ENCODE data around the gene NRP2. TPM values are rescaled to one million over a fixed set of nuclear protein-coding genes. Genes with fewer than 3 reads are reported as not detected.

Gene NRP2
- total and polyA plus RNA-seq, 7 experiments from 2014 or later: 0.35 to 23.7 (median 1.4) TPM

DNA sequence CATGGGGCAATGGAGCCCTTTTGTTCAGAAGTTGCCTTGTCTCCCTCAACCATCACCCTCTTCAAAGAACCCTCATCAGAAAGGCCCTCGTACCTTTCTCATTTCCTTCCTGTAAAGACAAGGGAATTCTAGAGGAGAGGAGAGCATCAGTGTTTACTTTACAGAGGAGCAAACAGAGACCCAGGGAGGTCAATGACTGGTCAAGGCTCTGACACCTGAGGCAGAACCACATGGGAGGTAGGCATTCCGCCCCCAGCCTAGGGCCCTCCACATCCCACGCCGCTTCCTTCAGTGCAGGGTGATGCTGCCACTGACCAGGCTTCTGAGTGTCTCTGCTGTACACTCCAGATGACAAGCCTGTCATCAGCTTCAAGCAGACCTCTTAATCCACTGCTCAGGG, 104.7 kb downstream of the NRP2 start:
- Histone ChIP-seq H3K27ac (ENCODE audit: low read depth, low read length) (no peak overlapping the region), H3K4me3 (ENCODE audit: low read length) (no peak overlapping the region), H3K36me3 (ENCODE audit: control insufficient read depth in 2 of 3, insufficient read depth in 3 of 3, low read length in 3 of 3) (no peaks in the 10 kb centered on the region), H3K27me3 (ENCODE audit: control insufficient read depth in 2 of 2, insufficient read depth in 2 of 2, low read length in 2 of 2) (no peaks in the 10 kb centered on the region), H3K4me1 (ENCODE audit: control insufficient read depth in 2 of 2, insufficient read depth in 2 of 2, low read length in 2 of 2) (no peaks in the 10 kb centered on the region), H3K9me3 (ENCODE audit: control insufficient read depth in 2 of 3, low read length in 3 of 3) (no peaks in the 10 kb centered on the region)
- POLR2A ChIA-PET: no interaction called here
- no peak overlapping the region for H3K4me3 Mint-ChIP-seq
- peaks cover 0 to 23% (median 7%) of the 10 kb centered on the region in 5 donors for H3K27me3 Mint-ChIP-seq
- H3K4me1 Mint-ChIP-seq: peaks cover 0 to 5% (median 0%) of the 10 kb centered on the region in 7 donors
- peaks cover 0 to 4% (median 0%) of the 10 kb centered on the region in 5 donors for H3K36me3 Mint-ChIP-seq
- H3K9me3 Mint-ChIP-seq: peaks cover 0 to 3% (median 0%) of the 10 kb centered on the region in 11 donors
- no peak overlapping the region for H3K27ac Mint-ChIP-seq
- DNase-seq (no peak), ATAC-seq (no peak)
- intact Hi-C loops (cut with micrococcal nuclease): no loop called here
- CTCF ChIA-PET: no interaction called here

DNA sequence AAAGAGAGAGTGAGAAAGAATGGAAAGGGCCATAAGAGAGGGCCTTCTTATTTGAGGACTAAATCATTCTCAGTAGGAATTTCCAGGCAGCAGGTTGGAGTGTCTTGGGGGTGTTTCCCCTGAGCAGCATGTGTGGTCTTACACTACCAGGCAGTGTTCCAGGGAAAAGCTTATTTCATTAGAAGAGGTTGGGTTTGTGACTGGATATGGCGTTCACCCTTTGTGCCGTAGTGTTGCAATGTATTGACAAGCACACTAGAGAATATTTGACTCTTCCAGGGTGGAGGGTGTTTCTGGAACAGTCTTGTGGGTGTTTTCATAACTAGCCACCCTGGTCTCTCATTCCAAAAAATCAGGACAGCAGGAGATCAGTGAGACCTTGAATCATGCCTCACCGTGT, 105.5 kb downstream of the NRP2 start:
- Histone ChIP-seq H3K4me1 (ENCODE audit: control insufficient read depth in 2 of 2, insufficient read depth in 2 of 2, low read length in 2 of 2) (no peaks in the 10 kb centered on the region), H3K4me3 (ENCODE audit: low read length) (no peak overlapping the region), H3K9me3 (ENCODE audit: control insufficient read depth in 2 of 3, low read length in 3 of 3) (no peaks in the 10 kb centered on the region), H3K36me3 (ENCODE audit: control insufficient read depth in 2 of 3, insufficient read depth in 3 of 3, low read length in 3 of 3) (no peaks in the 10 kb centered on the region), H3K27me3 (ENCODE audit: control insufficient read depth in 2 of 2, insufficient read depth in 2 of 2, low read length in 2 of 2) (no peaks in the 10 kb centered on the region), H3K27ac (ENCODE audit: low read depth, low read length) (no peak overlapping the region)
- H3K27me3 Mint-ChIP-seq: peaks cover 0 to 23% (median 11%) of the 10 kb centered on the region in 5 donors
- DNase-seq (no peak), ATAC-seq (no peak)
- intact Hi-C loops (cut with micrococcal nuclease): no loop called here
- POLR2A ChIA-PET: no interaction called here
- H3K27ac Mint-ChIP-seq: no peak overlapping the region
- peaks cover 0 to 4% (median 0%) of the 10 kb centered on the region in 5 donors for H3K36me3 Mint-ChIP-seq
- CTCF ChIA-PET: no interaction called here
- no peak overlapping the region for H3K4me3 Mint-ChIP-seq
- H3K9me3 Mint-ChIP-seq: peaks cover 0 to 3% (median 0%) of the 10 kb centered on the region in 11 donors
- peaks cover 0 to 4% (median 0%) of the 10 kb centered on the region in 7 donors for H3K4me1 Mint-ChIP-seq

DNA sequence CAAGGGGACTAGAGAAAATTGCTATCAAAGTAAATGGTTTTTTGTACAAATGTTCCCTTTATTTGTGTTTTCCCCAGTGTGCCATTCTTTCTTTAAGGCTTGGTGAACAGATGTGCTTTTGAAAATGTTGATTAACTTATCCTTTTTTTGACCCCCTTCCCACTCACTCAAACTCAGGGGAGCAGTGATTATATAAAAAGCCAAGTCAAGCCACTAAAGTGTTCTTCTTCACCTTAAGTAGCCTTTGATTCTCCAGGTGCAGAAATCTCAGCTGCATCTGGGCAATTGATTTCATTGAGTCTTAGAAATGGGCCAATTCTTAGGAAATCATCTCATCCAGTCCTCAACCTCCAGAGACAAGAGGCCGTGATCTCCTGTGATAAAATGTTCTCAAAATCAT, 107.6 kb downstream of the NRP2 start:
- DNase-seq: no peak
- ChIA-PET POLR2A (interaction anchor here (0.6 kb wide), 1 partner anchor 12 kb away, joined by 5 read pairs; no protein-coding TSS in a partner anchor), CTCF (no interaction called here)
- no peaks in the 10 kb centered on the region for H3K9me3 ChIP-seq (ENCODE audit: control insufficient read depth in 2 of 3, low read length in 3 of 3)
- H3K36me3 ChIP-seq (ENCODE audit: control insufficient read depth in 2 of 3, insufficient read depth in 3 of 3, low read length in 3 of 3): no peaks in the 10 kb centered on the region
- H3K4me3 Mint-ChIP-seq: no peak overlapping the region
- peaks cover 0 to 4% (median 0%) of the 10 kb centered on the region in 7 donors for H3K4me1 Mint-ChIP-seq
- no peaks in the 10 kb centered on the region for H3K27me3 ChIP-seq (ENCODE audit: control insufficient read depth in 2 of 2, insufficient read depth in 2 of 2, low read length in 2 of 2)
- no peak overlapping the region for H3K27ac ChIP-seq (ENCODE audit: low read depth, low read length)
- intact Hi-C loops (cut with micrococcal nuclease): no loop called here
- H3K27me3 Mint-ChIP-seq: peaks cover 4 to 18% (median 11%) of the 10 kb centered on the region in 5 donors
- no peaks in the 10 kb centered on the region for H3K4me1 ChIP-seq (ENCODE audit: control insufficient read depth in 2 of 2, insufficient read depth in 2 of 2, low read length in 2 of 2)
- H3K9me3 Mint-ChIP-seq: peaks cover 0 to 2% (median 0%) of the 10 kb centered on the region in 11 donors
- H3K36me3 Mint-ChIP-seq: peaks cover 0 to 4% (median 0%) of the 10 kb centered on the region in 5 donors
- H3K4me3 ChIP-seq (ENCODE audit: low read length): no peak overlapping the region
- no peak for ATAC-seq
- H3K27ac Mint-ChIP-seq: no peak overlapping the region

- Mint-ChIP-seq H3K36me3 (peaks cover 0 to 2% (median 0%) of the 10 kb centered on the region in 5 donors), H3K27me3 (peaks cover 4 to 15% (median 9%) of the 10 kb centered on the region in 5 donors)
- intact Hi-C loops (cut with micrococcal nuclease): no loop called here
Measured at GRCh38 chr2:205792908-205793307, 110.6 kb downstream of the NRP2 start.

DNA sequence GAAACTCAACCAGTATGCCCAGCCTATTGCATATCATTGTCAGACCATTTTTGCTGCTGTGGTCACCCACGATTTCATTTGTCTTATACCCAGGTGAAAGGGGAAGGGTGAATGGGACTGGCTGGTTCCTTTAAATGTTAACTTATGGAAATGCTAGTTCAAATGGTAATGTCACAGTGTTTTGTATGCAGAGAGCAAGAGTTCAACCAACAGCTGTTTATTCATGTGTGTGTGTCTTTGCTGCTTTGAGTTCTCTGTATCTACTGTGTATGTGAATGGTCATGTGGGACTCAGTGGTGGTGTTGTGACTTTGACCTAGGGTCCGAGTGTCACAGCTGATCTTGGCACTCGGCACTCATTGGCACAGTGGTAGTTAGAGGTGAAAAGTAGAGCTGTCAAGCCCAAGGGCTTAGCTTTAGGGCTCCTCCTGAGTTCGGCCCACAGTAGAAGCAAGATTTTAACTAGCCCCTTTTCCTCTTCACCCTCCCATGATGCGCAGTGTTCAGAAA, 114.6 kb downstream of the NRP2 start:
- no peaks in the 10 kb centered on the region for H3K4me1 Mint-ChIP-seq
- Histone ChIP-seq H3K27ac (ENCODE audit: low read depth, low read length) (no peak overlapping the region), H3K9me3 (ENCODE audit: control insufficient read depth in 2 of 3, low read length in 3 of 3) (no peaks in the 10 kb centered on the region), H3K4me1 (ENCODE audit: control insufficient read depth in 2 of 2, insufficient read depth in 2 of 2, low read length in 2 of 2) (no peaks in the 10 kb centered on the region), H3K4me3 (ENCODE audit: low read length) (no peak overlapping the region), H3K36me3 (ENCODE audit: control insufficient read depth in 2 of 3, insufficient read depth in 3 of 3, low read length in 3 of 3) (no peaks in the 10 kb centered on the region), H3K27me3 (ENCODE audit: control insufficient read depth in 2 of 2, insufficient read depth in 2 of 2, low read length in 2 of 2) (no peaks in the 10 kb centered on the region)
- no peak overlapping the region for H3K27ac Mint-ChIP-seq
- no peak for DNase-seq
- no peak for ATAC-seq
- peaks cover 0 to 2% (median 0%) of the 10 kb centered on the region in 5 donors for H3K36me3 Mint-ChIP-seq
- CTCF ChIA-PET: no interaction called here
- H3K4me3 Mint-ChIP-seq: no peak overlapping the region
- intact Hi-C loops (cut with micrococcal nuclease): no loop called here
- H3K27me3 Mint-ChIP-seq: peaks cover 0 to 5% (median 3%) of the 10 kb centered on the region in 5 donors
- H3K9me3 Mint-ChIP-seq: peaks cover 0 to 10% (median 0%) of the 10 kb centered on the region in 11 donors
- POLR2A ChIA-PET: no interaction called here

More at GRCh38 chr2:205792908-205793307, 110.6 kb downstream of the NRP2 start:
- CTCF ChIA-PET: no interaction called here
- no peak overlapping the region for H3K4me3 Mint-ChIP-seq
- ATAC-seq: no peak
- no peak overlapping the region for H3K27ac ChIP-seq (ENCODE audit: low read depth, low read length)
- H3K4me1 Mint-ChIP-seq: no peaks in the 10 kb centered on the region
- no peaks in the 10 kb centered on the region for H3K4me1 ChIP-seq (ENCODE audit: control insufficient read depth in 2 of 2, insufficient read depth in 2 of 2, low read length in 2 of 2)
- DNase-seq: no peak
- H3K27ac Mint-ChIP-seq: no peak overlapping the region
- no peak overlapping the region for H3K4me3 ChIP-seq (ENCODE audit: low read length)
- no peaks in the 10 kb centered on the region for H3K9me3 ChIP-seq (ENCODE audit: control insufficient read depth in 2 of 3, low read length in 3 of 3)
- POLR2A ChIA-PET: no interaction called here
- no peaks in the 10 kb centered on the region for H3K27me3 ChIP-seq (ENCODE audit: control insufficient read depth in 2 of 2, insufficient read depth in 2 of 2, low read length in 2 of 2)
- H3K9me3 Mint-ChIP-seq: peaks cover 0 to 2% (median 0%) of the 10 kb centered on the region in 11 donors
- no peaks in the 10 kb centered on the region for H3K36me3 ChIP-seq (ENCODE audit: control insufficient read depth in 2 of 3, insufficient read depth in 3 of 3, low read length in 3 of 3)

DNA sequence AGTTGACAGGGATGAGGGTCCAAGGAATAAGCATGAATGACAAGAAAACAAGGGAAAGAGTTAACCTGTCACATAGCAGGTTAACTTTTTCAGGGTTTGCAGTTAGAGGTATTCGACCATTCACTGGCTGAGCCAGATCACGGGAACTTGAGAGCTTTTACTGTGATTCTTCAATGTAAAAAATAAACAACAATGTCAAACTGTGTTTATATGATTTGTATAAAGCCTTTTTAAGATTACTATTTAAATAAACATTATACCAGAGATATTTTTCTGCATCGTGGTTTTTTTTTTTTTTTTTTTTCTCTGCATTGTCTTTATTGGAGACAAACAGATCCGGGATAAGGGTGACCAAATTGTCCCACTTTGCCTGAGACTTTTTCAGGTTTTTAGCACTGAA, 115.6 kb downstream of the NRP2 start:
- intact Hi-C loops (cut with micrococcal nuclease): no loop called here
- H3K27ac Mint-ChIP-seq: no peak overlapping the region

DNA sequence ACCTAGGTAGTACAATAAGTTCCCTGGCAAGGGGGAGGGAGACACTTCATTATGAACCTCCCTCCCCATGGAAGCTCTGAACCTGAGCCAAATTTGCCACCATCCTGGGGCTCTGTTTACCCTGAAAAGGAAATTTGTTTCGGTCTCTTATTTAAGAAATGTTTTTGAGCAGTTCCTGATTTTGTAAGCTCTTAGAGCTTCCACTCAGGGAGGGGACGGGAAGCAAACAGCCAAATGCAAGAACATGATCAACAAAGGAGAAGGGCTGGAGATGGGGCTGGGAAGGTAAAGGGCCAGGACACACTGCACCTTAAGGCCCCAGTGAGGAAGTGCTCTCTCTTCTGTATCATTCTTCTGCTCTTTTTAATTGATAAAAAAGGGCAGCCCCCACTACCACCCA, 117.9 kb downstream of the NRP2 start:
- Mint-ChIP-seq H3K4me3 (no peak overlapping the region), H3K4me1 (peaks cover 0 to 2% (median 0%) of the 10 kb centered on the region in 7 donors), H3K9me3 (peaks cover 0 to 10% (median 0%) of the 10 kb centered on the region in 11 donors), H3K27me3 (peaks cover 0 to 9% (median 0%) of the 10 kb centered on the region in 5 donors), H3K36me3 (no peaks in the 10 kb centered on the region), H3K27ac (no peak overlapping the region)
- no peaks in the 10 kb centered on the region for H3K4me1 ChIP-seq (ENCODE audit: control insufficient read depth in 2 of 2, insufficient read depth in 2 of 2, low read length in 2 of 2)
- no peak overlapping the region for H3K4me3 ChIP-seq (ENCODE audit: low read length)
- ATAC-seq (no peak), DNase-seq (no peak)
- no peaks in the 10 kb centered on the region for H3K9me3 ChIP-seq (ENCODE audit: control insufficient read depth in 2 of 3, low read length in 3 of 3)
- H3K27ac ChIP-seq (ENCODE audit: low read depth, low read length): no peak overlapping the region
- ChIA-PET POLR2A (no interaction called here), CTCF (no interaction called here)
- intact Hi-C loops (cut with micrococcal nuclease): no loop called here
- no peaks in the 10 kb centered on the region for H3K27me3 ChIP-seq (ENCODE audit: control insufficient read depth in 2 of 2, insufficient read depth in 2 of 2, low read length in 2 of 2)
- no peaks in the 10 kb centered on the region for H3K36me3 ChIP-seq (ENCODE audit: control insufficient read depth in 2 of 3, insufficient read depth in 3 of 3, low read length in 3 of 3)

More for the DNA sequence above, 115.6 kb downstream of the NRP2 start:
- Mint-ChIP-seq H3K4me3 (no peak overlapping the region), H3K9me3 (peaks cover 0 to 10% (median 0%) of the 10 kb centered on the region in 11 donors), H3K4me1 (no peaks in the 10 kb centered on the region), H3K27me3 (peaks cover 0 to 5% (median 2%) of the 10 kb centered on the region in 5 donors), H3K36me3 (peaks cover 0 to 2% (median 0%) of the 10 kb centered on the region in 5 donors)
- ChIA-PET POLR2A (no interaction called here), CTCF (no interaction called here)
- DNase-seq (no peak), ATAC-seq (no peak)
- no peaks in the 10 kb centered on the region for H3K27me3 ChIP-seq (ENCODE audit: control insufficient read depth in 2 of 2, insufficient read depth in 2 of 2, low read length in 2 of 2)
- no peaks in the 10 kb centered on the region for H3K4me1 ChIP-seq (ENCODE audit: control insufficient read depth in 2 of 2, insufficient read depth in 2 of 2, low read length in 2 of 2)
- H3K9me3 ChIP-seq (ENCODE audit: control insufficient read depth in 2 of 3, low read length in 3 of 3): no peaks in the 10 kb centered on the region
- no peak overlapping the region for H3K4me3 ChIP-seq (ENCODE audit: low read length)
- H3K36me3 ChIP-seq (ENCODE audit: control insufficient read depth in 2 of 3, insufficient read depth in 3 of 3, low read length in 3 of 3): no peaks in the 10 kb centered on the region
- H3K27ac ChIP-seq (ENCODE audit: low read depth, low read length): no peak overlapping the region
